Activated CD4-positive, alpha-beta T cell treated with anti-CD3 and anti-CD28 coated beads, Interleukin-2, amount 50 U/mL, for 24 hours (primary cell): Measurements from ENCODE around the gene EFCAB10.
"Not testable (repeated sequence)": the region's sequence is repeated elsewhere in the genome, so short reads cannot be mapped to it uniquely, and the experiment has no call there.

Experiments
- DNase-seq, 2 donors: peaks; one replicate each; pipeline ENCODE4 v3.0.0-alpha.2; 2020; ENCODE audit warnings: low read depth in 1 of 2, low spot score in 1 of 2

EFCAB10 gene

GRCh38 chr7:105531792-105532671, 49.3 kb downstream of the EFCAB10 start, which contains the start of gene RINT1:
Gene RINT1 (plus strand): TSS chr7:105532201. CDS start chr7:105532316, 115 bp downstream.
- peak; percentile 78 to 89 for DNase-seq

DNA sequence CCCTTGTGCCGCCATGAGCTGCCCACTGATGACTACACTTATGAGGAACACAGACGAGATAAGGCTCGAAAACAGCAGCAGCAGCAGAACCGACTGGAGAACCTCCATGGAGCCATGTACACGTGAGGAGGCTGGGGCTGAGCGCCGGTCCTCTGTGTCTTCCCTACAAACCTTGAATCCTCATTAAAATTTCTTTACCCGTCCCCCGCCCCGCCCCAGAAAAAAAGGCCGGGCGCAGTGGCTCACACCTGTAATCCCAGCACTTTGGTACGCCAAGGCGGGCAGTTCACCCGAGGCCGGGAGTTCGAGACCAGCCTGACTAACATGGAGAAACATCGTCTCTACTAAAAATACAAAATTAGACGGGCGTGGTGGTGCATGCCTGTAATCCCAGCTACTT, 50.7 kb downstream of the EFCAB10 start:
- no peak for DNase-seq

GRCh38 chr7:105530126-105530525, 51.2 kb downstream of the EFCAB10 start:
- no peak for DNase-seq

DNA sequence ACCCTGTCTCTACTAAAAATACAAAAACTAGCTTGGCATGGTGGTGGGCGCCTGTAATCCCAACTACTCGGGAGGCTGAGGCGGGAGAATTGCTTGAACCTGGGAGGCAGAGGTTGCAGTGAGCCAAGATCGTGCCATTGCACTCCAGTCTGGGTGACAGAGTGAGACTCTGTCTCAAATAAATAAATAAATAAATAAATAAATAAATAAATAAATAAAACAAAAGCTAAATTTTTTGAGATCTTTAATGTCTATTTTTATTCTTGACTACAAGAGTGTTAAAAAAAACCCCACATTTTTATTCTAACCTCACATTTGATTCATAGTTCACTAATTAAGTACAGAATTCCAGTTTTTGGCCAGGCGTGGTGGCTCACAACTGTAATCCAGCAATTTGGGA, 53.6 kb downstream of the EFCAB10 start:
- DNase-seq, result not testable (repeated sequence)

GRCh38 chr7:105524840-105525239, 56.5 kb downstream of the EFCAB10 start:
- no peak for DNase-seq

GRCh38 chr7:105524423-105524822, 56.9 kb downstream of the EFCAB10 start:
- DNase-seq, result not testable (repeated sequence)

DNA sequence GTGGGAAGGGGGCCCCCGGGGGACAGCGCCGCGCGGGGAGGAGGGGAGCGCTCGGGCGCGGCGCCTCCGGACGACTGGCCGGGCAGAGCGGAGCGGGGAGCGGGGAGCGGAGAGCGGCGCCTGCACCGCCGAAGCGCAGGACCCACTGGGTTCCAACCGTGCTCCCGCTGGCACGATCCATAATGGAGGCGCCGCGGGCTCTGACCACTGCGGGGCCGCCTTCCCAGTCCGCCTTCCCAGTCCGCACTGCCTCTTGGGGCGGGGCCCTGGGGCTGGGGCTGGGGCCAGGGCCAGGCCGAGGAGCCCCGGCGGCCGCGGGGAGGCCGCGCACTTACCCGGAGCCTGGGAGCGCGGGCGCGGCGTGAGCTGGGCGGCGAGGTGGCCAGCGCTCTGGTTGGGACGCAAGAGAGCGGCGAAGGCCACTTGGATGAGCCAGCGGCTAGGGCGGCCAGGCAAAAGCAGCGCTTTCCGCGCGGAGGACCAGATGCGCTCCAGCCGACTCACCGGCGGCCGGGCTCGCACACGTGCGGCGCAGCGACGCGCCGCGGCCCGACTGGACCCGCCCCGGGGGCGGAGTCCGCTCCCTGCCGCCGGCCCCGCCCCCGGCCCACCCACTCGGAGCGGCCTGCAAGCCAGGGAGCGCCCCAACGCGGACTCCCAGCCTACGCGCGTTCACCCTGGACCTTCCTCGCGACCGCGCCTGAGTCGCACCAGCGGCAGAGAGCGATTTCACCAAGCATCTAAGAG, 59.4 kb downstream of the EFCAB10 start, which contains the start of gene PUS7:
Gene PUS7, minus strand, starts transcription at position 555 of the 747 bp plus-strand sequence. CDS start 13,759 bp downstream, outside the sequence.
- DNase-seq, result peak; percentile 67 to 74

DNA sequence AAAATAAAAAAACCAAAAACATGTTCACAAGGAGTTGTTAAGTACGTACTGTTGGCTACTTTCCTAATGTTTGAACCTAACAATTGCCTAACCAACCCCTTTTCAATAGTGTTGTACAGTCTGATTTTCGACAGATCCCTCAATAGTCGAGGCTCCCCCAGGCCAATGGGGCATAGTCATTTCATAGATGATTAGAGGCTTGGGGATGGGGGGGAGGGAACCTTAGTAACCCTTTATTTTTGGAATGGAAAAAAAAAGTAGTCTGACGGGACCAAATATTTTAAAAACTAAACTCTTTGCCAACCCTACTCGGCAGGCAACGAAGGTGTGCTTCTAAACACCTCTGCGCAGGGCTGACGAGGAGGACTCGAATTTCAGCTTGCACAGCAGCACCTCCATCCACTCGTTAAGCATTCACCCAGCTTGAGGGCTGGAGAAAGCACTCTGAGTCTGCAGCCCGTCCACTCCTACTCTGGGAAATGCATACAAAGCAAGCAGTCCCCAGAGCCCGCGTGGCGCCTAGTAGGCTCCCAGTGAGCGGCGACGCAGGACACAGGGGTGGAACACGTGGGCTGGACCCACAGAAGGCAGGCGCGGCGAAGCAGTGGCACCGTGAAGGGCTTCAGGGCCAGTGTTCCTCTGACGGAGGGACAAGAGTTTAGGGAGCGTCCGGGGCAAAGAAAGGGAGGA, 60.1 kb downstream of the EFCAB10 start:
- peak; percentile 26 to 42 for DNase-seq

GRCh38 chr7:105520620-105521019, 60.7 kb downstream of the EFCAB10 start:
- DNase-seq, result not testable (repeated sequence)

GRCh38 chr7:105519353-105519752, 61.9 kb downstream of the EFCAB10 start:
- no peak for DNase-seq

GRCh38 chr7:105515610-105516009, 65.7 kb downstream of the EFCAB10 start:
- DNase-seq, result not testable (repeated sequence)
